HG03520 (cell line): Measurements from ENCODE around the gene CEACAM16.

Experiments
- ATAC-seq: cut with Tn5 transposase; IDR thresholded peaks from one replicate; pipeline ENCODE4 v1.9.1; 2021; ENCODE audit warnings: mild to moderate bottlenecking, moderate library complexity; ENCODE audit not compliant: unreplicated experiment

The CEACAM16 gene

GRCh38 chr19:44723952-44724319 lies 25.0 kb downstream of the CEACAM16 start:
- ATAC-seq: no peak

- no peak for ATAC-seq
Measured at GRCh38 chr19:44725251-44725650, 26.3 kb downstream of the CEACAM16 start.

- ATAC-seq: no peak
Measured at GRCh38 chr19:44725684-44726083, 26.7 kb downstream of the CEACAM16 start.

- ATAC-seq: no peak
Measured at GRCh38 chr19:44726465-44726864, 27.5 kb downstream of the CEACAM16 start.

- no peak for ATAC-seq
Measured at GRCh38 chr19:44728178-44728577, 29.2 kb downstream of the CEACAM16 start.

- no peak for ATAC-seq
Measured at GRCh38 chr19:44729516-44730033, 30.6 kb downstream of the CEACAM16 start.

- no peak for ATAC-seq
Measured at GRCh38 chr19:44731081-44731480, 32.1 kb downstream of the CEACAM16 start.

- ATAC-seq: no peak
Measured at GRCh38 chr19:44731622-44732021, 32.7 kb downstream of the CEACAM16 start.

- ATAC-seq: no peak
Measured at GRCh38 chr19:44732235-44733014, 33.5 kb downstream of the CEACAM16 start.

GRCh38 chr19:44734357-44734756 lies 35.4 kb downstream of the CEACAM16 start:
- no peak for ATAC-seq

- no peak for ATAC-seq
Measured at GRCh38 chr19:44735011-44735410, 36.1 kb downstream of the CEACAM16 start.

GRCh38 chr19:44737238-44738071 lies 38.5 kb downstream of the CEACAM16 start:
- no peak for ATAC-seq

GRCh38 chr19:44738136-44738535 lies 39.2 kb downstream of the CEACAM16 start:
- no peak for ATAC-seq

- no peak for ATAC-seq
Measured at GRCh38 chr19:44738603-44739558, 39.9 kb downstream of the CEACAM16 start.

- no peak for ATAC-seq
Measured at GRCh38 chr19:44740351-44740824, 41.4 kb downstream of the CEACAM16 start.

GRCh38 chr19:44741258-44741731 lies 42.3 kb downstream of the CEACAM16 start:
- no peak for ATAC-seq

GRCh38 chr19:44741841-44742329 lies 42.9 kb downstream of the CEACAM16 start:
- no peak for ATAC-seq

GRCh38 chr19:44742330-44743061 lies 43.5 kb downstream of the CEACAM16 start:
- no peak for ATAC-seq

GRCh38 chr19:44744871-44745332 lies 46.0 kb downstream of the CEACAM16 start:
- no peak for ATAC-seq
